PFSK-1 (cell line): ENCODE measurements around the gene ARSK.

Experiments
- FOXP2 ChIP-seq: optimal IDR thresholded peaks from 2 replicates; pipeline ENCODE3; 2011; ENCODE audit warnings: borderline replicate concordance, control low read depth, inconsistent platforms; ENCODE audit not compliant: insufficient read depth; ENCODE audit errors: extremely low read length, extremely low read depth
- POLR2AphosphoS5 ChIP-seq: IDR thresholded peaks from 2 replicates; pipeline ENCODE4 v1.6.1; 2012; ENCODE audit warnings: low read depth, mild to moderate bottlenecking, control low read depth, low read length, moderate library complexity
- SIN3A ChIP-seq: IDR thresholded peaks from 2 replicates; pipeline ENCODE4 v1.6.1; 2012; ENCODE audit warnings: mild to moderate bottlenecking, low read length, moderate library complexity, borderline replicate concordance; ENCODE audit not compliant: insufficient read depth
- TAF1 ChIP-seq: IDR thresholded peaks from 2 replicates; pipeline ENCODE4 v1.6.1; 2012; ENCODE audit warnings: low read length, control low read depth, borderline replicate concordance; ENCODE audit not compliant: insufficient read depth
- TF ChIP-seq, protein P1 (sequence below), 2 experiments: IDR thresholded peaks; 2 replicates each; pipeline versions ENCODE4 v1.6.1 to v1.8.0; 2011 to 2012; ENCODE audit warnings: low read depth in 2 of 2, low read length in 2 of 2, control low read depth in 1 of 2, inconsistent platforms in 1 of 2, mild to moderate bottlenecking in 1 of 2, moderate library complexity in 1 of 2; ENCODE audit not compliant: insufficient read depth in 1 of 2

- TF ChIP-seq, protein P1, sequence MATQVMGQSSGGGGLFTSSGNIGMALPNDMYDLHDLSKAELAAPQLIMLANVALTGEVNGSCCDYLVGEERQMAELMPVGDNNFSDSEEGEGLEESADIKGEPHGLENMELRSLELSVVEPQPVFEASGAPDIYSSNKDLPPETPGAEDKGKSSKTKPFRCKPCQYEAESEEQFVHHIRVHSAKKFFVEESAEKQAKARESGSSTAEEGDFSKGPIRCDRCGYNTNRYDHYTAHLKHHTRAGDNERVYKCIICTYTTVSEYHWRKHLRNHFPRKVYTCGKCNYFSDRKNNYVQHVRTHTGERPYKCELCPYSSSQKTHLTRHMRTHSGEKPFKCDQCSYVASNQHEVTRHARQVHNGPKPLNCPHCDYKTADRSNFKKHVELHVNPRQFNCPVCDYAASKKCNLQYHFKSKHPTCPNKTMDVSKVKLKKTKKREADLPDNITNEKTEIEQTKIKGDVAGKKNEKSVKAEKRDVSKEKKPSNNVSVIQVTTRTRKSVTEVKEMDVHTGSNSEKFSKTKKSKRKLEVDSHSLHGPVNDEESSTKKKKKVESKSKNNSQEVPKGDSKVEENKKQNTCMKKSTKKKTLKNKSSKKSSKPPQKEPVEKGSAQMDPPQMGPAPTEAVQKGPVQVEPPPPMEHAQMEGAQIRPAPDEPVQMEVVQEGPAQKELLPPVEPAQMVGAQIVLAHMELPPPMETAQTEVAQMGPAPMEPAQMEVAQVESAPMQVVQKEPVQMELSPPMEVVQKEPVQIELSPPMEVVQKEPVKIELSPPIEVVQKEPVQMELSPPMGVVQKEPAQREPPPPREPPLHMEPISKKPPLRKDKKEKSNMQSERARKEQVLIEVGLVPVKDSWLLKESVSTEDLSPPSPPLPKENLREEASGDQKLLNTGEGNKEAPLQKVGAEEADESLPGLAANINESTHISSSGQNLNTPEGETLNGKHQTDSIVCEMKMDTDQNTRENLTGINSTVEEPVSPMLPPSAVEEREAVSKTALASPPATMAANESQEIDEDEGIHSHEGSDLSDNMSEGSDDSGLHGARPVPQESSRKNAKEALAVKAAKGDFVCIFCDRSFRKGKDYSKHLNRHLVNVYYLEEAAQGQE (IDR thresholded peaks at IDR 0.05; ENCODE audit: insufficient read depth in 1 of 2, low read depth in 2 of 2, low read length in 2 of 2), result no peak
- TF ChIP-seq SIN3A (no peak), POLR2AphosphoS5 (no peak), TAF1 (no peak), FOXP2 (no peak)
Observed at GRCh38 chr5:95572016-95572415, 17.1 kb downstream of the ARSK start.
